Ecto neural progenitor cell (in vitro differentiated cells): ENCODE results near the gene CAVIN3.

Source experiments
- DNase-seq: peaks from one replicate; pipeline ENCODE4 v3.0.0-alpha.2; 2018; ENCODE audit warnings: low spot score

CAVIN3 gene

GRCh38 chr11:6320411-6321155, at the start of gene CAVIN3:
TSS of gene CAVIN3 (minus strand) at chr11:6320501. CDS start at chr11:6320476, 25 bp downstream.
- peak; percentile 82 for DNase-seq

DNA sequence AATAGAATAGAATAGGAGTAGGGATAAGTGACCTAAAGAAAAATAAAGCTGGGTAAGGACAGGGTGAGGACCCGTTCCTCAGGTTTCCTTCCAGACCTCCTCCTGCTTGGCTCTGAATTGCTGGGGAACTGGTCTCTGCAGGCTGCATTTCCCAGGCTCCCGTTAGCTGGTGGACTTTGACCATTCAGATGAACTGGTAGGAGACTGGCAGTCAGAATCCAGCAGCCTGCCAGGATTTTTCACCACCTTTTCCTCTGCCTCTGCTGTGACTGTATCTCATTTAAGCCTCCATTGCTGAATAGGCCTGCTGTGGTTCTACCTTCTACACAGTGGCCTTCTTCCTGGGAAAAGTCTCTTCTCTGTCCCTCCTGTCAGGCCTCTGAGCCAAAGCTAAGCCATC, 45.4 kb upstream of the CAVIN3 start:
- no peak for DNase-seq

DNA sequence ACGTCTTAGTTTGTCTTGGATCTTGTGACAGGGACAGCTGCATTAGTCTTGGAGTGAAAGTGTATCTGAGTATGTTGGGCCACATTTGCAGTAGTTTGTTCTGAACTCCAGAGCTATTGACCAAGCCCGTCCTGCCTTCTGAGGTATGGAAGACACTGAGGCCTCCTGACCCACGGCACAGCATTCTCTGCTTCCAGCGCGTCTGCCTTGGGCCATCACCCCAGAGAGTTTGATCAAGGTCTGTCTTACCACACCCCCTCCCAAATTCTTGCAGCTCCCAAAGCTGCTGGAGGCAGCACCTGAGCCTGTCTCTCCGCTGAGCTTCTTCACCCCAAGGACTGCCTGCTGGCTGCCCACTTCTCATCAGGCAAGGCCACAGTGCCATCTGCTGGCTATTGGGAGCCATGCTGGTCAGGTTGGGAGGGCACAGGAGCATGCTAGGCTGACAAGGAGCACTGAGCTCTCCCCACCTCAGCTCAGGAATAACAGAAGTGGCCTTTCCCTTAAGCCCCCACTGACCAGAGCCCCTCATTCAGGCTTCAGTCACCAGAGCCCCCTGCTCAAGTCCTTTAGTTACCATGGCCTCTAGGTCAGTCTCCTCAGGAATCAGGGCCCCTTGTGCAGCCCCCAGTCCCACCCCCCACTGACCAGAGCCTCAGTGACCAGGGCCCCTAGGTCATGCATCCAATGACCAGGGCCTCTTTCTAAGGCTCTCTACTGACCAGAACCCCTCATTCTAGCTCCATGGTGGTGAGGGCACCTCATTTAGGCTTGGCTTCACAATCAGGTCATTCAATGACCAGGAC, 42.8 kb upstream of the CAVIN3 start:
- DNase-seq: peak; percentile 86

DNA sequence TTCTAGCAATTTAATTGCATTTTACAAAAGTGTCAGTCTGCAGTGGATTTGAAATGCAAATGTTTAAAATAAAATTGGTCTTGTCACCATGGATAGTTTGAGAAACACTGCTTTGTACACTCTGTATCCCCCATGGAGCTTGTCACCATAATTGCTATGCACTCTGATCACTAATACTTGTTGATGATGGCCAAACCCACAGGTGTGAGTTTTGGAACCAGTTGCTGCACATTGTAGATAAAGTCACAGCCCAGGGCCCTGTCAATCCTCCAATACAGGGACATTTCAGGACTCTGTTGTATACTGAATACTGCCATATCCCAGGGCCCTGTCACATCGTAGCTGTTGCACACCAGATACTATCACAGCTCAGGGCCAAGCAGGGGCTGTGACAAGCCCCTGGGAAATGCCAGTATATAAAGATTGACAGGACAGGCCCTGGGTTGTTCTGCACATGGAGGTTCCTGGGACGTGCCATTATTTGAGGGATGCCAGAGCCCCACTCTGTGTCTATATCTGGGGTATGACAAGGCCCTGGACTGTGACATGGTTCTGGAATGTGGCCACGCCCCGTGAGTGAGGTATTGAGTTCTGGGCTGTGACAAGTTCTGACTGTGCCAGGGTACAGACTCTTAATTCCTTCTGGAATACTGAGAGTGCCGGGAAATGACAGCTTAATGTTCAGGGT, 42.0 kb upstream of the CAVIN3 start:
- no peak for DNase-seq

- no peak for DNase-seq
Observed at GRCh38 chr11:6360183-6360582, 39.9 kb upstream of the CAVIN3 start.

- DNase-seq: no peak
Observed at GRCh38 chr11:6357222-6357621, 36.9 kb upstream of the CAVIN3 start.

DNA sequence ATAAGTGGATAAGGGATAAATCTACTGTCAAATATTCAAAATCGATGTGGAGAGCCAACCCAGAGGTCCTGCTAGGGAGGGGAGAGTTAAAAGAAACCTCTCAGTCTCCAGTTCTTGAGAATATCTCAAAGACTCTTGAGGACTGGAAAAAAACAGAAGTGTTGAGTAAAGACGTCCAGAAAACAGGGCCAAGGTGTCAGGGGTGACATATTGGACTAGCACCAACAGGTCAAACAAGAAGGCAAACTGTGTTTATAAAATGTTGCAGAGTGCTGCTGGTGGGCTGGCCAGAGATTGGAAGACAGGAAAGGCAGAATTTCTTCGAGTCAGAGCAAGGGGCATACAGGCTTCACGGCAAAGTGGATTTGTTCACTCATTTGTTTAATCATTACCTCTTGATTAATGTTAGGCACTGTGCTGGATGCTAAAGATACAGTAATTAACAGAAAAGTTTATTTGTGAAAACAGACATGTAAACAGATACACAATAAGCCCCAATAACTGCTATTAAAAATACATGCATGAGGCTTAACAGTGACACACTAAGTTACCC, 36.3 kb upstream of the CAVIN3 start:
- DNase-seq: no peak

DNA sequence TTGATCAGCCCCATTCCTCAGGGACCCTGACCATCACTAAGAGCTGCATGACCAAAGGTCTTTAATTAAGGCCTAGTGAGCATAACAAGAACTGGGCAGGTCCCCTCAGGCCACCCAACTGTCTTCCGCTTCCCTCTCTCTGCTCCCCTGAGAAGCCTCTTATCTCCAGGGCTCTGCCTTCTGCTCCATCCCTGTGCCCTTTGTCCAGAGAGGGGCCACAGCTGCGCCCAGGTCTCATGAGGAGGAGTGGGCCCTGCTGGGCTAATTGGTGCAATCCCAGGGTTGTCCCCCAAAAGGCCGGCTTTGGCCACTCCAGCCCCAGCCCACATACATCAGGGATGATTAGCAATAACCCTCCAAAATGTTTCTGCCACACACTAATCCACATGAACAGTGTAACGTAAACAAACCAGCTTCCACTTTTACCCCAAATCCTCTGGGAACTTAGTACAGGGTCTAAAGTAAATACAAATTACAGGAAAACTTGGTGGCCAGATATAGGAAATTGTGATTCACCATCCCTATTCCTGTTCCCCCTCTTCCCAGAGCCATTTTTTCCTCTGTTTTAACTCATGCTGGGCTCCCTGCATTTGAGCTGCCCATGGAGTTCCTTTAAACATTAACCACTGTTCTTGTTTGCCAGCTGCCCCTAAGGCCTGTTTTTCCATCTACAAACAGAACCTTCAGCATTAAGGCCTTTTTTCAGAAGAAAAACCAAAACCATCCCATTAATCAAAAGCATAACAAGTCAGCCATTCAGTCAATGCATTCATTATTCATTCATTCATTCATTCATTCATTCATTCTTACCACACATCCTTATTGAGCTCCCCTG, 34.6 kb upstream of the CAVIN3 start:
- no peak for DNase-seq

DNA sequence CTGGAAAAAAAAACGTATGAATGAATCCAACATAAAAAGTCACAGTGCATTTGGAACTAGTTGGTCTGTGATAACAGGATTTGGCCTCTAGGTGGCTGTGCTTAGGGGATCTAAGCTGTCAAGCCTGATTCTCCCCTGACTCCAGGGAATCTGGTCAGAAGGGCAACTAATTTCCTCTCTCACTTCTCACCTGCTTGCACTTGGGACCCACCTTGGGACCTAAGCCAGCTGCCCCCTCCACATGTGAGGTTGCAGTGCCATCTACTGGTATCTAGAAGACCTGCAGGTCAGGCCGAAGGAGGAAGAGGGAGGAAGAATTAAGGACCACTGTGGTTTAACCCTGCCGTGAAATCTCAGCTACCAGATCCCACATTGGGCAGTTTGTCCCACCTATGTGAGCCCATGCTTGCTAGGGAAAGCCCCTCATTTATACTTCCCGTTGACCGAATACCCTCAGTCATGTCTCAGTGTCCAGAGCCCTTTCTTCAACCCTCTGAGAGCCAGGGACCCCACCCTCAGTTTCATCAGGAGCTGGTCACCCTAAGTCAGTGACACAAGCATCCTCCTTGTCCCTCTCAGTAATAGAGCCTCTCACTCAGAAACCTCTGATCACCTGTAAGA, 33.2 kb upstream of the CAVIN3 start:
- peak; percentile 67 for DNase-seq

DNA sequence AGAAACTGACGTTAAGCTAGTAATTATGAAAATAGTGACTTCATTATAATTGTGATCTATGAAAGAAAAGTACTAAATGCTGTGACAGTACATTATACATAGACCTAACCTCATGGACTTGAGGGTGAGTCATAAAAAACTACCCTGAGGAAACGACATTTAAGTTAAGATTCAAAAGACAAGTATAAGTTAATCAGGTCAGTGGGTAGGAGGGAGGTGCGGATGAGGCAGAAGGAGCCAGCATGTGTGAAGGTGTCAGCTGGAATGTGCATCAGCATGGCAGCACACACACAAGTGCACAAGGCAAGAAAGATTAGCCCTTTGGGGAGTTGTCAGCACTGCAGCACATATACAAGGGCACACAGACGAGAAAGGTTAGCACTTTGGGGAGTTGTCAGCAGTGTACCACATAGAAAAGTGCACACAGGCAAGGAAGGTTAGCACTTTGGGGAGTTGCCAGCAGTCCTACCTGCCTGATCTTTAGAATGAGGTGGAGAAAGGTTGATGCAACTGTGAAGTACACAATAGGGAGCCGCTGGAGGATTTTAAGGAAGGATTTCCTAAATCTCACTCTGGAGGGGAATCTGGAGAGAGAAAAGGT, 31.6 kb upstream of the CAVIN3 start:
- no peak for DNase-seq

- no peak for DNase-seq
Observed at GRCh38 chr11:6350486-6350885, 30.2 kb upstream of the CAVIN3 start.

DNA sequence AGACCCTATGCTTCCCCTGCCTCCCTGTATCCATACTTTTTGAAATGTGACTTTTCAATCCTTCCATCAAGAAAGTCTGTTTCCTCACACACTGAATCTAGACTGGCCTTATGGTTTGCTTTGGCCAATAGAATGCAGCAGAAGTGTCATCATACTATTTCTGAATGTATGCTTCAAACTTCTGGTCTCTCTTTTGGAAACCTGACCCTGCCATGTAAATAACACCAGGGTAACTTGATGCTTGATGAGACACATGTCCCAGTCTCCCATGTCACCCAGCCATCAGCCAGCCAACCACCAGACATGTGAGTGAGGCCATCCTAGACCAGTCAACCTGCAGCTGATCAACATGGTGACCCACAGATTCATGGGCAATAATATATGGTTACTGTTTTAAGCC, 29.7 kb upstream of the CAVIN3 start:
- DNase-seq: no peak

GRCh38 chr11:6345366-6345765, 25.1 kb upstream of the CAVIN3 start:
- DNase-seq: no peak

DNA sequence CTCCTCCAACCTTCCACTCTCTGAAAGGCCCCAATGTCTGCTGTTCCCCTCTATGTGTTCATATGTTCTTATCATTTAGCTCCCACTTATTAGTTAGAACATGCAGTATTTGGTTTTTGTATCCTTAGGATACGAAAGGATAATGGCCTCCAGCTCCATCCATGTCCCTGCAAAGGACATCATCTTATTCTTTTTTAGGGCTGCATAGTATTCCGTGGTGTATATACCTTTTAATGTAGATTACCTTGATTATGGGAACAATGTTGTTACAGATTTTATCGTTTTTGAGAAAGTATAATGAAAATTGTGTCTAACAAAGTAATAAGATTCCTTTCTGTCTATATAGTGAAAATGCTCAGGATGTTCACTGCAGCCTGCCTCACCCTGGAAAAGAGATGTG, 16.0 kb upstream of the CAVIN3 start:
- DNase-seq: no peak

- no peak for DNase-seq
Observed at GRCh38 chr11:6334806-6335205, 14.5 kb upstream of the CAVIN3 start.

- DNase-seq: no peak
Observed at GRCh38 chr11:6333095-6333494, 12.8 kb upstream of the CAVIN3 start.

GRCh38 chr11:6332066-6332465, 11.8 kb upstream of the CAVIN3 start:
- no peak for DNase-seq

GRCh38 chr11:6328321-6328720, 8.0 kb upstream of the CAVIN3 start:
- no peak for DNase-seq

DNA sequence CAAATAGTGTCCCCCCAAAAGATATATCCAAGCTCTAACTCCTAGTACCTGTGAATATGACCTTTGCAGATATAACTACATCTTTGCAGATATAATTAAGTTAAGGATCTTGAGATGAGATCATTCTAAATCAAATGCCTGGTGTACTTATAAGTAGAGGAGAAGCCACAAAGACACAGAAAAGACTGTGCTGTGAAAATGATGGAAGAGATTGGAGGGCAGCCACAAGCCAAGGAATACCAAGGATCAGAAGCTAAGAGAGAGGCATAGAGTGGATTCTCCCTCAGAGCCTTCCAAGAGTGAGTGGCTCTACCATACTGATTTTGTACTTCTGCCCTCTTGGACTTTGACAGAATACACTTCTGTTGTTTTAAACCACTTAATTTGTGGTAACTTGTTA, 7.5 kb upstream of the CAVIN3 start:
- no peak for DNase-seq

GRCh38 chr11:6326985-6327384, 6.7 kb upstream of the CAVIN3 start:
- DNase-seq: no peak

DNA sequence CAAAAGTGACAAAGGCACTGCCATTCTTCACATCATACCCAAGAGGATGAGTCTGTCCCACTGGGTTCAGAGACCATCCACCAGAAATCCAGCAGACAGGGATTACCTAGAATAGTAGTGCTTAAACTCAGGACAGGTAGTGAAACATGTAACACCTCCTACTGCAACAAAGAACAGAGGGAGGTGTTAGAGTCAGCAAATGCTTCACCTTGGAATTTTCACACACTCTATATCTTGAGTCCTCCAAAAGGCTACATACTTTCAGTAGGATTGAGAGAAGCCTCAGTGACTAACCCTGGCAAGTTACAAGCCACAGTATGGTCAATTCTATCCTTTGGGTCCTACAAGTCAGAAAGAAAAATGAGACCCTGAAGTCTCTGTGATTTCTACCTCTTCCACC, 6.0 kb upstream of the CAVIN3 start:
- no peak for DNase-seq
